Activated B cell treated with CpG ODN at 0.5 μM for 24 hours (primary cell): ENCODE measurements around the gene B4GALNT3. TPM values are rescaled to one million over a fixed set of nuclear protein-coding genes. Genes with fewer than 3 reads are reported as not detected.

Source experiments
- ATAC-seq: fragments of 200-7000 bp; cut with Tn5 transposase; one replicate; pipeline ENCODE4 v1.10.0; 2021; ENCODE audit warnings: low read depth, mild to moderate bottlenecking, moderate library complexity
- CTCF ChIA-PET: fragments of 350-600 bp; sonication (Branson Sonifier 250); formaldehyde crosslinking; loops from one replicate; lab custom pipeline; 2021; ENCODE audit warnings: antibody characterized with exemption; lab: Charles Lee
- POLR2A ChIA-PET: fragments of 350-600 bp; sonication (Branson Sonifier 250); formaldehyde crosslinking; loops from one replicate; lab custom pipeline; 2021; ENCODE audit warnings: antibody characterized with exemption; lab: Charles Lee
- DNase-seq: peaks from one replicate; pipeline ENCODE4 v3.0.0; 2022
- H3K27ac Mint-ChIP-seq: one replicate; pipeline ENCODE4 v1.8.0; 2020; ENCODE audit warnings: mixed read lengths
- H3K27me3 Mint-ChIP-seq: one replicate; pipeline ENCODE4 v1.8.0; 2021; ENCODE audit warnings: mixed read lengths
- H3K36me3 Mint-ChIP-seq: one replicate; pipeline ENCODE4 v1.8.0; 2021; ENCODE audit warnings: low read depth, mixed read lengths
- H3K4me1 Mint-ChIP-seq: one replicate; pipeline ENCODE4 v1.8.0; 2021; ENCODE audit warnings: mixed read lengths
- H3K4me3 Mint-ChIP-seq: one replicate; pipeline ENCODE4 v1.8.0; 2020; ENCODE audit warnings: mild to moderate bottlenecking, mixed read lengths
- H3K9me3 Mint-ChIP-seq: one replicate; pipeline ENCODE4 v1.8.0; 2020; ENCODE audit warnings: mixed read lengths
- CTCF ChIP-seq: fragments of 200-600 bp; IDR thresholded peaks from one replicate; pipeline ENCODE4 v1.8.0; 2022; ENCODE audit warnings: antibody characterized with exemption, mild to moderate bottlenecking
- intact Hi-C: fragments of 100-400 bp; cut with micrococcal nuclease; formaldehyde crosslinking; loops from one replicate; pipeline ENCODE4 v1.15.1; 2024
- total RNA-seq: library from RNA; stranded (reverse); gene quantifications from 2 replicates; pipeline ENCODE4 v1.2.3, GENCODE V29; 2022

The B4GALNT3 gene
- total RNA-seq, 1 donor from 2014 or later = not detected

GRCh38 chr12:513446-513845 is 53.7 kb downstream of the B4GALNT3 start:
- no peak for ATAC-seq
- Mint-ChIP-seq H3K4me3 (no peak overlapping the region), H3K36me3 (no peaks in the 10 kb centered on the region), H3K4me1 (peaks cover 4% of the 10 kb centered on the region), H3K9me3 (no peaks in the 10 kb centered on the region), H3K27me3 (peaks cover 16% of the 10 kb centered on the region), H3K27ac (no peak overlapping the region)
- no peak for DNase-seq
- POLR2A ChIA-PET = no interaction called here
- intact Hi-C loops = no loop called here
- CTCF ChIA-PET = no interaction called here
- no peak for TF ChIP-seq CTCF

GRCh38 chr12:517538-517937 is 57.8 kb downstream of the B4GALNT3 start:
- H3K27me3 Mint-ChIP-seq = peaks cover 21% of the 10 kb centered on the region
- ChIA-PET POLR2A (no interaction called here), CTCF (no interaction called here)
- intact Hi-C loops = no loop called here
- no peak for ATAC-seq
- H3K9me3 Mint-ChIP-seq = no peaks in the 10 kb centered on the region
- no peak for TF ChIP-seq CTCF
- no peak for DNase-seq
- no peaks in the 10 kb centered on the region for H3K36me3 Mint-ChIP-seq
- no peaks in the 10 kb centered on the region for H3K4me1 Mint-ChIP-seq
- H3K27ac Mint-ChIP-seq = no peak overlapping the region
- H3K4me3 Mint-ChIP-seq = no peak overlapping the region

GRCh38 chr12:520119-520518 is 60.4 kb downstream of the B4GALNT3 start:
- ATAC-seq = no peak
- H3K27ac Mint-ChIP-seq = no peak overlapping the region
- CTCF ChIA-PET = no interaction called here
- POLR2A ChIA-PET = no interaction called here
- no peak overlapping the region for H3K4me3 Mint-ChIP-seq
- intact Hi-C loops = no loop called here
- H3K27me3 Mint-ChIP-seq = peaks cover 18% of the 10 kb centered on the region
- no peaks in the 10 kb centered on the region for H3K9me3 Mint-ChIP-seq
- no peak for TF ChIP-seq CTCF
- DNase-seq = no peak
- no peaks in the 10 kb centered on the region for H3K4me1 Mint-ChIP-seq
- no peaks in the 10 kb centered on the region for H3K36me3 Mint-ChIP-seq

DNA sequence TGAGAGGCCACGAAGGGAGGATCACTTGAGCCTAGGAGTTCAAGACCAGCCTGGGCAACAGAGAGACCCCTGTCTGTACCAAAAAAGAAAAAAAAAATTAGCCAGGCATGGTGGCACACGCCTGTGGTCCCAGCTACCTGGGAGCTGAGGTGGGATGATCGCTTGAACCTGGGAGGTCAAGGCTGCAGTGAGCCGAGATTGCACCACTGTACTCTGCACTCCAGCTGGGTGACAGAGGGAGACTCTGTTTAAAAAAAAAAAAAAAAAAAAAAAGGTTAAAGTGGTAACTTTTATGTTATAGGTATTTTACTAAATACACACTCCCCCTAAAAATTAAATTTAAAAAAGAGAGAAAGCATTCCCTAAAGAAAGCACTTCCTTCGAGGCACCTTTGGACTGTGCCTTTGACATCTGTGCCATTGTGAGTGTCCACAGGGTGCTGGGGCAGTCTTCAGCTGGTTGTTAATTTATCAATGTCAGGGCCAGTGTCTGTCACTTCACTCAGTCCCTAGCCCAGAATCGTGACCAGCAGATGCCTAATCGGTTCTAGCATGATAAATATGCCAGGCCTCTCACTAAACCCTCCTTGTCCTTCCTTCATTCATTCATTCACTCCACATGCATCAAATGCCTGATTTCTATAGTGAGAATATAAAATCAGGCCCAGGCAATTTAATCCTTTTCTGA is 63.1 kb downstream of the B4GALNT3 start:
- no peak overlapping the region for H3K4me3 Mint-ChIP-seq
- DNase-seq (no peak), ATAC-seq (no peak)
- ChIA-PET CTCF (no interaction called here), POLR2A (no interaction called here)
- intact Hi-C loops = no loop called here
- H3K9me3 Mint-ChIP-seq = no peaks in the 10 kb centered on the region
- H3K4me1 Mint-ChIP-seq = no peaks in the 10 kb centered on the region
- no peak overlapping the region for H3K27ac Mint-ChIP-seq
- H3K27me3 Mint-ChIP-seq = peaks cover 18% of the 10 kb centered on the region
- H3K36me3 Mint-ChIP-seq = no peaks in the 10 kb centered on the region
- TF ChIP-seq CTCF = no peak

DNA sequence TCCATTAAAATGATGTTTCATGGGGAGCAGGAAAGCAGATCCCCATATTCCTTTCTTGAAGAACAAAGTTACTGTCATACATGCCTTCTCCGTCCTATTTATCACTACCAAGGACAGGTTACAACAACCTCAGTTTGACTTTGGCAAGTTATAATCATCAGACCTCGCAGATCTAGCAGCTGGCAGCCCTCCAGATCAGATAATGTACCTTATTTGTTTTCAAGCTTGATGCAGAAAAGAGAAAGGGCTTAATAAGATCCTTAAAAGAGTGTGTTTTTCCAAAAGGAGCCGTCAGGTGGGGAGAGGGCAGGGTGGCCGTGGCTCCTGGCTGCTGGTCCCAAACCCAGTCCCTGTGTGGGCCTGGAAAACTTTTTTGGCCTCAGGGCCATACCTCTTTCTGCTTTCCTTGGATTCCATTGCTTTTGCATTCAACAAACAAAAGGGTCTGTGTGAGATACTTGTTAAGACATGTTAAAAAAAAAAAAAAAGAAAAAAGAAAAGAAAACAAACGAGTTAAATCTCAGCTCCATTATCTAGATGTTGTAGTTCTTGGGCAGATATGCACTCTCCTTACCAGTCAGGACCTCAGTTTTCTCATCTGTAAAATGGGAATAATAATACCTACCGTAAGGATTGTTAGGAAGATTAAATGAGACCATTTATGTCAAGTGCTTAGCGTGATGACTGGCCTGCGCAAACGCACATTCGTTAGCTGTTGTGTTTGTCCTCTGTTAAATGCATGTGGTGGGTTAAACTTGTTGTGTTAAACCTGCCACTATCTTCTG is 64.6 kb downstream of the B4GALNT3 start:
- Mint-ChIP-seq H3K4me3 (no peak overlapping the region), H3K27ac (no peak overlapping the region), H3K9me3 (peaks cover 3% of the 10 kb centered on the region), H3K4me1 (no peaks in the 10 kb centered on the region), H3K36me3 (no peaks in the 10 kb centered on the region), H3K27me3 (peaks cover 16% of the 10 kb centered on the region)
- no peak for ATAC-seq
- intact Hi-C loops = no loop called here
- no peak for TF ChIP-seq CTCF
- ChIA-PET POLR2A (no interaction called here), CTCF (no interaction called here)
- DNase-seq = no peak
